NCI-H2029 (cell line): Measurements from ENCODE around the gene ST8SIA4.

Source experiments
- DNase-seq: peaks from one replicate; lab custom pipeline; 2025; lab: John Stamatoyannopoulos, UW

ST8SIA4 gene, protein sequence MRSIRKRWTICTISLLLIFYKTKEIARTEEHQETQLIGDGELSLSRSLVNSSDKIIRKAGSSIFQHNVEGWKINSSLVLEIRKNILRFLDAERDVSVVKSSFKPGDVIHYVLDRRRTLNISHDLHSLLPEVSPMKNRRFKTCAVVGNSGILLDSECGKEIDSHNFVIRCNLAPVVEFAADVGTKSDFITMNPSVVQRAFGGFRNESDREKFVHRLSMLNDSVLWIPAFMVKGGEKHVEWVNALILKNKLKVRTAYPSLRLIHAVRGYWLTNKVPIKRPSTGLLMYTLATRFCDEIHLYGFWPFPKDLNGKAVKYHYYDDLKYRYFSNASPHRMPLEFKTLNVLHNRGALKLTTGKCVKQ

DNA sequence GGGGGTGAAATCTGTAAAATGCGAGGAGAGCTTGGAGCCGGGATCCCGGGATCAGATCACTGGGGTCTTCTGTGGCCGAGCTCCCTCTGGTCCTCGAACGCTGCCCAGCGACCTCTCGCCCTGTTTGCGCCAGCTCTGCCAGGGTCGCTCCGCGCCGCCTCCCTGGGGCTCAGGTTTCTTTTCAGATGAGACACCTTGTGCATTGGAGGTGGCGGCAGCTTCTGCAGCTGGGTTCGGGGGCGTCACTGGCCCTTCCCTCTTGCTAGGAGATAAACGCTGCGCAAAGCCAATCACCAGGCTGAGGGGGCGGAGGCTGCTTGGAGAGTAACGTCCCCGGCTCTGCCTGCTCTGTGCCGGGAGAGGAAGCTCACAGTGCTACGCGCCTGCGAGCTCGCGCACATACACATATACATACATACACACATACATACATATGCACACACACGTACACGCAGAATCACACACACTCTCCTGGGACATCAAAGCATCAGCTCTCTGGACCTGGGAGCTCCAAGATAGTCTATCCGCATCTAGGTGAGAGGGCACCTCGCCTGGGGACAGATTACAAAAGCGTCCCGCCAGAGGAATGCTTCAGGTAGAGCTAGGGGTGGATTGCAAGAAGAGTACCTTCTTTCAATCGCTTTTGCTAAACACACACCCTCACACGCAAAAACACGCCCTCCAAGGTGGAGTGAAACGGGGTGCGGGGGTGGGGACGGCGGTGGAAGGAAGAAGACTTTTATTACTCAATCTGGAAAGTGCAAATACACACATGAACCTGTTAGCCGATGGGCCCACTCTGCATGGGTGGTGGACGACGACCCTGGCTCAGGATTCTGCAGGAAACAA is at the start of gene ST8SIA4:
ST8SIA4 (minus strand) TSS at position 244 of the 849 bp plus-strand sequence. CDS start 327 bp downstream, outside the sequence.
- no peak for DNase-seq

DNA sequence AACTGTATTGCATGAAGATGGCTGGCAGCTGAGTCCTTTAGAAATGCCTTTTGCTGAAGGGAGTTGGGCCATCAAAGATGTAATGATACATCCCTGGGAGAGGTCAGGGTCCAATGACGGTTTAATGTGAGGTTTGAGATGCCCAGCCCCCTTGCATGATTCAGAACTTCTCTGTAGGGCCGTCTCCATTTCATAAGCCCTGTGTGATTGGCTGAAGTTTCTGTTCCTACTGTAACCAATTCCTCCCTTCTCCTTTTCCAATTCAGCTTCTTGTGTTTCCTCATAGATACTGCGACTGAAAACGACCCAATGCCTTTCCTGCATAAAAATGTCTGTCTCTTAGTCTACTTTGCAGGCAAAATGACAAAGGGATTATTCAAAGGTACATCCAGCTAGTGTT is 47.9 kb upstream of the ST8SIA4 start:
- DNase-seq, result no peak

DNA sequence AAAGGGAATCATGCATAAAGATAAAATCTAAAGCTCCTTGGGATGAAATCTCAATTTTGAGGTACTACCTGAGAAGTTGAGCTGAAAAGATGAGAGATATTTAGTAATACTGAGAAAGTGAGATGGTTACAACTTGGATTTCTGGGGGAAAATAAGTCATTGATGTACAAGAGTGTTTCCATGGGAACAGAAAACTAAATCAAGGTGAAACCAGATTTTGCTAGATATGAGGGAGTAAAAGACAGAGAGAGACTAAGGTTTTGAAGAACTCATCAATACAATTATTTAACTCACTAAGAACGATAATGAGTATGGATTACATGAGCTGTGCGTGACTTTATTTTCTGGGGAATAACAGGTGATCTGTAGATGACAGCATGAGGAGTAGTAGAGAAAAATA is 10.2 kb upstream of the ST8SIA4 start:
- no peak for DNase-seq

DNA sequence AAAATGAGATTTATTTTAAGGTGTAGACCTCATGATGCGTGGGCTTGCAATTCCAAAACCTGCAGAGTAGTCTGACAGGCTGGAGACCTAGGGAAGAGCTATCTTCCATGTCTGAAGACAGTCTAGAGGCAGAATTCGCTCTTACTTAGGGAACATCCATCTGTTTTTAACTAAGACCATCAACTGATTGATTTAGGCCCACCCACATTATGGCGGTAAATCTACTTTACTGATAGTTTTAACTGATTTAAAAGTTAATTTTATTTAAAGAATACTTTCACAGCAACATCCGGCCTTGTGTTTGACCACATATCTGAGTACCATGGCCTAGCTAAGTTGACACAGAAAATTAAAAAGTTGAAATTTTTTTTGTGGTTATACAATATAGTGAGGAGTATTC is 6.0 kb upstream of the ST8SIA4 start:
- DNase-seq, result no peak

DNA sequence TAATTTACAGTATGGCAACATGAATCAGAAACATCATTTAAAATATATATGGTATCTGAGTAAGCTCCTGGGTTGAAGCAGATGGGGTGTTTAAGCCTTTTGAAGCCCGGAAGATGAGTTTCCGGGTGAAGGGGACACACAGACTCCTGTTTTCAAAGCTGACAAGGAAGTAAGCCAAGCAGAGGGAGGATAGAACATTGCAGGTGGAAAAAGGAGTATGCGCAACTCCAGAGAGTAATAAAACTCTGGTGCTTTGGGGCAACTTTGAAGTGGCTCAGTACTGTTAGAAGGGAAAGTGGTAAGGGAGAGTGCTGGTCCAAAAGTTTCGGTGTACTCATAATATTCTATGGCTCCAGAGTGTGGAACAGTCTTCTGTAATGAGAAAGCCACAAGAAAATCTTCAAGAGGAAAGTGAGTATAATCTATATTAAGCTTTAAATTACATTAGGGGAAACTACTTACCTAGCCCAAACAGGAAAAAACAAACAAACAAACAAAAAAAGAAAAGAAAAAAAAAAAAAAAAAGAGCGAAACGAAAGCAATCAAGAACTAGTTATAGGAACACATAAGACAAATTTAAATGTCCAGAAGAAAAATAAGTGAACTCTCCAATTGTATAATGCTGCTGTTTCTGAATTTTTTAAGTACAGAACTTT is 2.3 kb upstream of the ST8SIA4 start:
- DNase-seq, result no peak

DNA sequence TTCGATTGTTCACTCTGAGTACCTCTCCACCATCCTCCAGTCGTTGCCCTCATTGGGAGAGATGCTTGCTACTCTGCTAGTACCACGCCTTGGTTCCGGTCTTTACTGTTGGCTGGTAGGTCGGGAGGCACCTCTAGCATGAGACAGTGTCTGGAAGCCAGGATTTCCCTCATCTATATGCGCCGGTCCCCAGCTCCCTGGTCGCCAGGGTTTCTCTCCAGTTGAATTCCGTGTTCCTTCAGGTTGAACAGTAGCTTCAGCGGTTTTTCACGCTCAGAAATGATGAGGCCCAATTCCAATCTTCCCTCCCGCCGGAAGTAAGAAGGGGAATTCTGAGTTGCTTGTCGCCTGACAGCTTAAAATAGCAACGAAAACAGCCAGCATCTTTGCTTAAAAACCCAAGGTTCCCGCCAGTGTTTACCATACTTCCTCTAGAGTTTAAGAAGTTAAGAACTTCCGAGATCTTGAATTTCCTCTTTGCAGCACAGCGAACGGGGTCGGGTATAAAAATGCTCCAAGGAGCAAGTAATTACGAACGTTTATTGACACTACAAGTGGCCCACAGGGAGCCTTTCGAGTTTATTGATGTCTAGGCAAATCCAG is 1.3 kb upstream of the ST8SIA4 start:
- DNase-seq, result no peak

DNA sequence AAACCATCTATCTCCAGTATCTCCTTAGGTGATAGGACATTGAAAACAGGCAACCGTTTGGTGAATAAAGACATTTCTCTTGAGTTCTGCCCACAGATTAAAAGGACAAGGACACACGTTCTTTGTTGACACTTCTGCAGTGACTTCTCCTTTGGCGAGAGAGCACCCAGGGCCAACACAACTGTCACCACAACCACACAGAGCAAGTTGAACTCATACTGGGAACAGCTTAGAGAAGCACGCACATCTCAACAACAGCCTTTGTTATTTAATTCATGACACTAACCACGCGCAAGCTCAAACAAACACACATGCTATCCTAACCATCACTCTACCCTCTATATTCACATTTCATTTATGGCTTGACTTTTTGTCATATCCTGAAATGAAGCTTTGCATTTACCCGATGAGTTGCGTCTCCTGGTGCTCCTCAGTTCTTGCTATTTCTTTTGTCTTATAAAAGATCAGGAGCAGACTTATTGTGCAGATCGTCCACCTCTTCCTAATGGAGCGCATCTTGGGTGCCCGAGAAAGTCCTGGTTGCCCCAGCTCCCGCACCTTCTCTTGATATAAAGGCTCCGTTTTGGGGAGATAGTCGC is 543 bp downstream of the ST8SIA4 start:
- no peak for DNase-seq

DNA sequence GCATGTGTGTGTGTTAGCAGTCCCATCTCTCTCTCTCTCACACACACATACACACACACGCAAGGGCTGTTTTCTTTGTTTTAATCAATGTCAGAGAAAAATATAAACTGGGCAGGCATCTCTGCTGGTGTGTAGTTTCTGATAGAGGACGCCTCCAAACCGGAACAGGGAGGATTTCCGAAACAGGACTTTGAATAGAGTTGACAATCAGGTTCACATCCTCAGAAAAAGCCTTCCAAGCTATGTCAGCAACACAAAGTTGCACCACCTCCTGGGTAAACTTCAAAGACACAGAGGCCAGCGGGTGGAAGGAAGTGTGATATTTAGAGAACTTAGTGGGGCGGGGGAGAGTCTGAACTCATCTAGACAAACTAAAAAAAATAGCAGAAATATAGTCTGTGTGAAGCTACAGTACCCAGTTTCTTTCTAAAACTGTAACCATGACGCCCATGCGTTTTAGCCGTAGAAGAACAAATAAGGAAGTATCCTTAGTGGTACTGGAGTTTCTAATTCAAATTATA is 1.2 kb downstream of the ST8SIA4 start:
- DNase-seq, result no peak

DNA sequence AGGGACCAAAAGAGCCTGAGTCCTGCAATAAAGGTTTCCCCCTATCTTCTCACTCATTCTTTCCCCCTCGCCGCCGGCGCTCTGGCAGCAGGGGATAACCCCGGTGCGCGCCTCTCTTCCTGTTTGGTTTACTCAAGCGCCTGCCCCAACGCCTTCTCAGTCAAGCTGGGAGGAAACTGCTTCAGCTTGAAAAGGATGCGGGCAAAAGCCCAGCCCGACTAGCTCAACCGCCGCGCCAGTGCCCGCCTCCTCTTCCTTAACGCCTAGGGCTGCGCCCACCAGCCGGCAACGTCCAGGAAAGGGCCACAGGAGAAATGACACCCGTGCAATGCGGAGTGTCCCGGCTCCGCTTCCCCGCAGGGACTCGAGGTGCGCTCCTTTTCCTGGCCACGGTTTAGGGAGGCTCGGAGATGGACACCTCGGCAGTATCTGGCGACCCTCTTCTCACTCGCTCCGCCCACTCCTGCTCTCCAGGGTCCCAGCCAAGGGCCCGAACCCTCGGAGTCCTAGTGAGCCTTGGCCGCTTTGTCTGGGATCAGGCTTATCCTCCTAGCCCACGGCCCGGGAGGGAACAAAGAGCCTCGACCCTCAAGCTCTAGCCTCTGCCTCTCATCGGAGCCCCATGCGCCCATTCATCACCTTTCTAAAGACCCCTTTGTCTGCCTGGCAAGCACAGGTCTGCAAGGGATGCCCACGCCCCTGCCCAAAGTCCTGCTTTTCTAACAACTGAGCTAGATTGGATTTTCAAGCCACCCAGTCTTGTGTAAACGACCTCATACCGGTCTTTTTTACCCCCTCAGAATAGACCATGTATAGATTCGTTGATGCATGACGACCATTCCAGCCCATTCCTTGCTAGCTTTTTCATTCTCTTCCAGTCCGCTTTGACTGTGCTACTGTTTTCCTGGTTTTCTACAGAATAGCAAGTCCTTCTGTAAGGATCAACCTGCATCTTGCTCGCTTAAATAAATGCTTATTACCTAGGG is 2.0 kb downstream of the ST8SIA4 start:
- DNase-seq, result peak; percentile 45

DNA sequence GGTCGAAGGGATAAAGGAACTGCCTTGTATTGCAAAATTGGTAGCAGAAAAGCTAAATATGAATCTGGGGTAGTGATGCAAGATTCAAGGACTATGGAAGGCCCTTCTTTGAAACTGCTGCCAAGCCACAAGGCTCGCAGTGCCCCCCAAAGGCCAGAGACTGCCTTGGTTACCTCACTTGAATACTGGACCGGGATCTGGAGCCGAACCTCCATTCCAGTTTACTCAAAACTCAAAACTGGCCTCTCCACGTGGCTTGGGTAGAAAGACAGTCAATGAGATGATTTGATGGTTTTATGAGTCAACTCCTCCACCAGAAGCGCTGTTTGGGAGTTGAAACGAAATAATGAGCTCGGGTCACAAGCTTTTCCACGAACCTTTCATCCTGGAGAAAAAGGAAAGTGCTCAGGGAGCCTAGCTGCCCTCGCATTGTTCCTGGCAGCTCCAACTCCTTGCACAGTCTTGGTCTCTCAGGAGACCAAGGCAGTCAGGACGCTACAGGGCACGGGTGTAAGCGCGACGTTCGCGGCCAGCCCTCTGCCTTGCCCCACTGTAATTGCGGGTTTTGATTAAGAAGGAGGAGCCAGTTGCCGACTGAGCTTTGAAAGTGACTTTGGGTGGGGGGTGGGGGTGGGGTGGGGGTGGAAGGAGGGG is 2.8 kb downstream of the ST8SIA4 start:
- no peak for DNase-seq

DNA sequence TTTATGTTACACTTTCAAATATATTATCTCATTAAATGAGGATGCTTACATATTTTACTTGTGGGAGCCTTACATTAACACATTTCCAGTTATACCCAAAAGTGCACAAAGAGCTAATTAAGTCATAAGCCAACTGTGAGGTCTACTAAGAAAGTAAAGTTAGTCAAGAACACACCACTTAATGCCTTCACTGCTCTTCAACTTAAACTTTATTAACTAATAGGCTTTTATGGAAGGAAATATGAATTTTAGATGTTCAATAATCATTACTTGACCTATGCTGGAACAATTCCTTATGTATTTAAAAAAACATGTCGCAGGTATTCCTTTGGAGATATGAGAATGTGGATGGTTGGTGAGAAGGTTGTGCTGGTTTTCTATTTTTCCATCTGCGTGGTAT is 3.4 kb downstream of the ST8SIA4 start:
- DNase-seq, result no peak

DNA sequence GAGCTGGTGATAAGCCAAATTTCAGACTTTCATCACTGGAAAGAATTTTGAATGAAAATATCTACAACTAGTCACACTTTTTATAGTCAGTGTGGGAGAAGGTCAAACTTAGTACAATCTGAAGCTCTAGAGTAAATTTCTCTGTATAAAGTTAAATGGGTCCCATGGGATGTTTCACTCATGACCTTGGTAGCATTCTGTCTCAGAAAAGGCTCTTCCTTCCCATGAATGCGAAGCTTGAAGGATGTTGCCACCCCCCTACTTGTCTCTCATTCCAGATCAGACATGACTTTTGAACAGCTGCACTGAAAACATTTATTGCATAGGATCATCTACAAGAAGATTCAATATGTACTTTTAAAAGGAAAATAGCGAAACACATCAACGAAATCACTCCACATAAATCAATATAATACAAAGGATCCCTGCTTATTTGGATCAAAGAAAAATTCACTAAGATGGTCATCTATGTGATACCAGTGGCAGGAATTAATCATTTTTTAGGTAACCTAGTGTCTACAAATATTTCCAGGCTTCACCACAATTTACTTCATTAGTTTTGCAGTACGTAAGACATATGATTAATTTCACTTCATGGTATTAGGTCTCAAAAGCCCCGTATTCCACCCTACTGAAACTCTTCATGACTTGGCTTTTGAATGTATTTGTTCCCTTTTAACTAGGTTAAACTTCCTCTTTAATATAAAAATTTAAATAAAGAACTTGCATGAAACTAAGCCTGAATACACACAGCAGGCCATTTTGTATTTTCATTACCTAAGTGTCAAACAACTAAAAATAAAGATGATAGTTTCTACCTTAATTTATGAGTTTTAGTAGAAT is 4.4 kb downstream of the ST8SIA4 start:
- DNase-seq, result no peak

DNA sequence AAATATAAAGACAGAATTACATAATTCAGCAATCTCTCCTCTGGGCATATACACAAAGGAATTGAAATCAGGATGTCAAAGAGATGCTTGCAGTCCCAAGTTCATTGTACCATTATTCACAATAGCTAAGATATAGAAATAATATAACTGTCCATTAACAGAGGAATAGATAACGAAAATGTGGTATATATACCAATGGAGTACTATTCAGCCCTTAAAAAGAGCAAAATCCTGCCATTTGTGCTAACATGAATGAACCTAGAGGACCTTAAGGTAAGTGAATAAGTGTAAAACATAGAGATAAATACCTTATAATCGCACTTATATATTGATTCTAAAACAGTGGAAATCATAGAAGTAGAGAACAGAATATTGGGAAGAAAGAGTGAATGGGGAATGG is 7.0 kb downstream of the ST8SIA4 start:
- no peak for DNase-seq

DNA sequence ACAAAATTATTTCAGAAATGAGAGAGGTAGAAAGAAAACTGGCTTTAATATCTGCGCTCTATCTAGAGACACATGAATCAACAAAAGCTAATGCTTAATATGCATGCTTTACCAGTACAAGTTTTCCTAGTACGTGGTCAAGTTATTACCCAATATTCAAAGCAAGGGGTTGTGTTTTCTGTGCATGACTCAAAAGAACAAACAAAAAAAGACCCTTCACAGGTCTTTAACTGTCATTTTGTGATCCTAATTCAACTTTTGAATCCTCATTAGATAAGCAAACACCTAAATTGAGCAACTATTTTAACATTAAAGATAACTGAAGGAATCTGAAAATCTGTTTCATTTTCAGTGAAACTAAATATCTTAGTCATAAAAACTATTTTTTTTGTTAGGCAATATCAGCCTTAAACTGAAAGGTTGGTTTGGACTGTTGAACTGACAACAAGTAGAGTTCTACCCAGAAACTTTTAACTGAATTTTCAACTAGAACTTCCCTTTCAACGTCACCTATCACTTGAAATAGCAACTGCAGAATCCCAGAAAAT is 12.5 kb downstream of the ST8SIA4 start:
- DNase-seq, result no peak

DNA sequence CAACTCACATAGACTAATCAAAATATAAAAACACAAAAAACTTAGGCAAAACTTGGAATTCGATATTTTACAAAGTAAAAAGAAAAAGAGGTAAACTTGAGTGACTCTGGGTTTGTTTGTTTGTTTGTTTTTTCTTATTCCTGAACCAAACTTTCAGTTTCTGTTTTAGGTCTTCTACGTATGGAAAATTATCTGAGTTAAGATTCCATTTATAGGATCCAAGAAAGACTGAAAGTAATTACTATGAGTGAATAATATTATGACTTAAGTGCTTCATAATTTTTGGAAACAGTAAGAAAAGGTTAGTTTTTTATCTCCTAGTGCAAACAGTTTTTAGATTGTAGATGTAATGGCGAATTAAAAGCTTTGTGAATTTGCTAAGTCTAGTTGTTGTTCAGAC is 13.2 kb downstream of the ST8SIA4 start:
- no peak for DNase-seq

DNA sequence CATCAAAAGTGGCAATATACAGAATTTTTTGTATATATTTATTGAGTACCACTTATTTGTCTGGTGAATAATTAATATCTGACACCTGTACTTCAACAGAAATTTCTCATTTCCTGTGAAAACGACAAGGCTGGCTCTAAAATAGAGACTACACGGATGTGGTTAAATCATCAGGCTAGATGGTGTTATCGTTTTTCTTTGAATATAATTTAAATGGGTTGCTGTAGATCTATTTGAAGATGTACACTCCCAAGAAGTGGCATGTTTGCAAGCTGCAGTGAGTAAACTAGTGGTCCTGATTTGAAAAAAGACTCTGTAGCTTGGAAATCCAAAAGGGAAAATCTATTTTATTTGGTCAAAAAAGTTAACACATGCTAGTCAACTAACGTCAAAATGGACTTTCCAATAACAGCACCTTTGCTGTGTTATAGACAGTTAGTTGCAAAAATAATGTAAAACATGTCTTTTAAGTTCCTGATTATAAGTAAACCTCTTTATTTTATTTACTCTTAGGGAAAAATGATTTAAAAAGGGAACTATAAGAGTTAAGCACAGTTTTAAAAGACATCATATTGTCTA is 13.8 kb downstream of the ST8SIA4 start:
- no peak for DNase-seq

DNA sequence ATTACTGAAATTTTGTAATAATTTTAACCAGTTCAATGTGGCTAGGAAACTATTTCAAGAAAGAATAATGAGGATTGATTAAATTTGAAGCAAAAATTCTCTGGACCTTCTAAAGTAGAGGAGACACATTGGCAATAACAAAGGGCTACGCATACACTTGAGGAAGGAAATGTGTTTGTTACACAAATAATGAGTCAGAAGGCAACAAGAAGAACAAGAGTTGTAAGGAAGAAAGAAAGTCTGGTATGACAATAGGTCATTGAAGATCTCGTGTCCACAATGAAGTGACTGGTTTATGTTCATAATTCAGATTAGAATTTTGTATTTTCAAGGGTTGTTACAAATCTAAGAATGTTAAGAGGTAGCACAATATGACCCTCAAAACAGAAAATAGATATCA is 25.8 kb downstream of the ST8SIA4 start:
- no peak for DNase-seq
